Mucosa of descending colon (tissue), 3 donors: ENCODE measurements around the gene MYO18B. TPM values are rescaled to one million over a fixed set of nuclear protein-coding genes. Genes with fewer than 3 reads are reported as not detected.

ENCODE experiments used
- ATAC-seq: fragments of 200-7000 bp; cut with Tn5 transposase; one replicate; pipeline ENCODE4 v1.9.1; 2020; ENCODE audit warnings: mild to moderate bottlenecking, moderate library complexity
- DNase-seq, 3 donors: peaks; one replicate each; pipeline ENCODE4 v3.0.0-alpha.2; 2020
- H3K36me3 ChIP-seq: fragments of 200-600 bp; one replicate; pipeline ENCODE4 v1.8.0; 2021; ENCODE audit warnings: low read depth, mild to moderate bottlenecking
- H3K4me1 ChIP-seq: fragments of 200-600 bp; one replicate; pipeline ENCODE4 v1.8.0; 2021; ENCODE audit warnings: low read depth, mild to moderate bottlenecking
- H3K4me3 ChIP-seq: fragments of 200-600 bp; one replicate; pipeline ENCODE4 v1.8.0; 2021; ENCODE audit warnings: mild to moderate bottlenecking
- H3K9me3 ChIP-seq: fragments of 200-600 bp; one replicate; pipeline ENCODE4 v1.8.0; 2021; ENCODE audit warnings: mild to moderate bottlenecking
- intact Hi-C, 2 donors: fragments of 100-400 bp; cut with DNase I in 1 of 2; cut with micrococcal nuclease in 1 of 2; formaldehyde crosslinking; loops; one replicate each; pipeline versions ENCODE4 v1.11.0 to v1.11.1; 2022; cut with DNase I, micrococcal nuclease
- total RNA-seq, 3 donors: library from RNA; stranded (reverse); fragmentation: NEBNext Ultra II Directional in 2 of 3; extraction: Animal tissue kit (Norgen Biotek cat#: 25700) in 2 of 3; gene quantifications; one replicate each; pipeline versions ENCODE4 v1.2.1 to v1.2.4, GENCODE V29; 2021 to 2023
- TF ChIP-seq, protein P1 (sequence below): fragments of 200-600 bp; IDR thresholded peaks from one replicate; pipeline ENCODE4 v1.8.0; 2022; ENCODE audit warnings: antibody characterized with exemption, mild to moderate bottlenecking
- donor health status: DM: no; HTN: no; CAD: no; lungs with moderate emphysema.
- donor health status: DM: no; HTN: no; CAD: no.
- donor health status: DM: no; HTN: yes; CAD: no.

The MYO18B gene
- total RNA-seq, 3 donors from 2014 or later, result 0.03 to 0.17 (median 0.12) TPM

GRCh38 chr22:25942115-25942855, 200.3 kb downstream of the MYO18B start:
- ATAC-seq, result no peak
- no peak for DNase-seq
- no peaks in the 10 kb centered on the region for H3K4me1 ChIP-seq

DNA sequence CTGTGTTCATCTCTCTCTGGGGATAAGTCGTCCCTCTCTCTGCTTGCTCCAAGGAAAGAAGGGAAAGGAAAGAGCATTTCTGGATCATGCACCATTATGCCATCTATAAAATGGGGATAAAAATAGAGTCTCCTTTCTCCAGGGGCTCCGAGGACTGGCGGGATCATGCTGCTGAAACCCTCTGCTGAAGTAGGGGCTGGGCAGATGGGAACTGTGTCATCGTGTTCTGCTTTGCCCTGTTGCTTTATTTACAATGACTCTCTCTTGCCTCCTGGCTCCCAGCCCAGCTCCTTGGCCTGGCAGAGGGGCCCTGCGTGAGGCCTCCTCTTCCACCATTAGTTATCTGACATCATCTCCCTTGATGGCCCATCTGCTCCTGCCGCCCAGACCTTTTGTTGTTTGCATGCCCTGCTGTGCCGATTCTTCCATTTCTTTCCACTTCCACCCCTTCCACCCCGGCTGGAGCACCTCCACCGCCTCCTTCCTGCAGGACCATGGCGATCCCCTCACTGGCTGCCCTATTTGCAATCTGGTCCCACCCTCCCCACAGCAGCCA, 200.9 kb downstream of the MYO18B start:
- no peak for DNase-seq
- H3K36me3 ChIP-seq, result no peaks in the 10 kb centered on the region

More at GRCh38 chr22:25942115-25942855, 200.3 kb downstream of the MYO18B start:
- Histone ChIP-seq H3K4me3 (no peak overlapping the region), H3K36me3 (no peaks in the 10 kb centered on the region), H3K9me3 (no peaks in the 10 kb centered on the region)
- intact Hi-C loops, result no loop called here
- TF ChIP-seq, protein P1, sequence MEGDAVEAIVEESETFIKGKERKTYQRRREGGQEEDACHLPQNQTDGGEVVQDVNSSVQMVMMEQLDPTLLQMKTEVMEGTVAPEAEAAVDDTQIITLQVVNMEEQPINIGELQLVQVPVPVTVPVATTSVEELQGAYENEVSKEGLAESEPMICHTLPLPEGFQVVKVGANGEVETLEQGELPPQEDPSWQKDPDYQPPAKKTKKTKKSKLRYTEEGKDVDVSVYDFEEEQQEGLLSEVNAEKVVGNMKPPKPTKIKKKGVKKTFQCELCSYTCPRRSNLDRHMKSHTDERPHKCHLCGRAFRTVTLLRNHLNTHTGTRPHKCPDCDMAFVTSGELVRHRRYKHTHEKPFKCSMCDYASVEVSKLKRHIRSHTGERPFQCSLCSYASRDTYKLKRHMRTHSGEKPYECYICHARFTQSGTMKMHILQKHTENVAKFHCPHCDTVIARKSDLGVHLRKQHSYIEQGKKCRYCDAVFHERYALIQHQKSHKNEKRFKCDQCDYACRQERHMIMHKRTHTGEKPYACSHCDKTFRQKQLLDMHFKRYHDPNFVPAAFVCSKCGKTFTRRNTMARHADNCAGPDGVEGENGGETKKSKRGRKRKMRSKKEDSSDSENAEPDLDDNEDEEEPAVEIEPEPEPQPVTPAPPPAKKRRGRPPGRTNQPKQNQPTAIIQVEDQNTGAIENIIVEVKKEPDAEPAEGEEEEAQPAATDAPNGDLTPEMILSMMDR, result no peak

DNA sequence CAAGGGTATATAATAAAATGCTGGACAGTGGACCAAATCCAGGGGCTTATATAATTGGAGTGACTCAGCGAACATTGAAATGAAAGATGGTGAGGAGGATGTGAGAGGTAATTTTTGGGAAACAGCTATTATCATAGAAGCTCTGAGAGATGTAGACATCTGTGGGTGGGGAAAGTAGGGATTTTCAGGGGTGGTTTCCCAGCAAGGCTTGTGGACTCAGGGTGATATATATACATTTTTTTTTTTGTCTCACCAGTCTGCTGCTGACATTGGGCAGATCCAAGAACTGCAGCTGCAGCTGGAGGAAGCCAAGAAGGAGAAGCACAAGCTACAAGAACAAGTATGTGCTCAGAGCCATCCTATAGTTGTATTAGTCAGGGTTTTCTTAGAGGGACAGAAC, 208.1 kb downstream of the MYO18B start:
- DNase-seq (no peak), ATAC-seq (no peak)
- no peaks in the 10 kb centered on the region for H3K9me3 ChIP-seq
- TF ChIP-seq, protein P1, result no peak
- H3K4me1 ChIP-seq, result no peaks in the 10 kb centered on the region
- intact Hi-C loops, result no loop called here
- H3K36me3 ChIP-seq, result no peaks in the 10 kb centered on the region
- no peak overlapping the region for H3K4me3 ChIP-seq

More for the DNA sequence above, 200.9 kb downstream of the MYO18B start:
- ATAC-seq, result no peak
- H3K9me3 ChIP-seq, result no peaks in the 10 kb centered on the region
- H3K4me1 ChIP-seq, result no peaks in the 10 kb centered on the region
- intact Hi-C loops, result no loop called here
- TF ChIP-seq, protein P1, result no peak
- H3K4me3 ChIP-seq, result no peak overlapping the region

DNA sequence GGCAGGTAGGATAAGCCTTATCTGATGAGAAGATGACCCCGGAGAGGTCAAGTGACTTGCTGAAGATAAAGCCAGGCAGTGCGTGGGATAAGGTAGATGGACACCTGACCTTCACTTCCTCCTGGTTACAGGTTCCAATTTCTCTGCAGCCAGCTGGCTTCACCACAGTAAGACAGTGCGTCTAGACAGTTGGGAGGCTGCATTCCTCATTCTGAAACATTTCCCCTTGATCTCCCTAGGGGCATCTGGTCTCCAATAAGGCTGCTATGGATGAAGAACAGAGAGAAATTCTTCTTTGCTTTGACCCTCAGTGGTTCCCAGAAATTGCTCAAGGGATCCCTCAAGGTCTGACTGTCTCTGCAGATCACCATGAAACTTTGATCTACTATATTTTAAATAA, 211.3 kb downstream of the MYO18B start:
- TF ChIP-seq, protein P1, result no peak
- intact Hi-C loops, result no loop called here
- no peak for DNase-seq

DNA sequence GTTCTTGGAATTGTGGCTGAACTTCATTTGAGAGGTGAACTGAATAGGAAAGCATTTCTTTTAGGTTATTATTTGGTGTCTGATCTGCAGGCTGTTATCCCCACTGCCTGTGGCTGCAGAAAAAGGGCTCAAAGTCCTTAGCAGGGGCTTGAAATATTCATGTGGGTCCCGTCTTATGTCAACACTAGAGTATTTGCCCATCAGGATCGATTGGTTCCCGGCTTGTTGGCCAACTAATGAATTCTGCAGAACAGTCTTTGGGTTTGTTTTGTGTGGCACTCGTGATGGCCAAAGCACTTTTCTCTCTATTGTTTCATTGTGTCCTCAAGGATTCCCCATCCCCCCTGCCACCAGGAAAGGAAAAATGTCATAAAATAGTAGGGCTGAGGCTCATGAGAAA, 211.9 kb downstream of the MYO18B start:
- intact Hi-C loops, result no loop called here
- ATAC-seq, result no peak
- TF ChIP-seq, protein P1, result no peak

More for the DNA sequence above, 211.3 kb downstream of the MYO18B start:
- no peaks in the 10 kb centered on the region for H3K36me3 ChIP-seq
- no peak for ATAC-seq
- H3K4me3 ChIP-seq, result no peak overlapping the region
- no peaks in the 10 kb centered on the region for H3K4me1 ChIP-seq
- no peaks in the 10 kb centered on the region for H3K9me3 ChIP-seq

More for the DNA sequence above, 211.9 kb downstream of the MYO18B start:
- DNase-seq, result no peak
- Histone ChIP-seq H3K36me3 (no peaks in the 10 kb centered on the region), H3K4me3 (no peak overlapping the region), H3K4me1 (no peaks in the 10 kb centered on the region), H3K9me3 (no peaks in the 10 kb centered on the region)
